IPS DF 6.9 (cell line): ENCODE results near the gene CNGA4.

Source experiments
- DNase-seq: peaks from one replicate; pipeline ENCODE4 v3.0.0-alpha.2; 2013; ENCODE audit warnings: low read depth, low spot score
- H3K27ac ChIP-seq: one replicate; pipeline ENCODE4 v1.5.1; 2013; ENCODE audit warnings: low read length, control low read depth
- H3K27me3 ChIP-seq: 2 replicates; pipeline ENCODE4 v1.6.1; 2013; ENCODE audit warnings: mild to moderate bottlenecking, low read length; ENCODE audit not compliant: control insufficient read depth, insufficient read depth
- H3K36me3 ChIP-seq: 2 replicates; pipeline ENCODE4 v1.6.1; 2013; ENCODE audit warnings: low read length; ENCODE audit not compliant: control insufficient read depth, insufficient read depth
- H3K4me1 ChIP-seq: 2 replicates; pipeline ENCODE4 v1.6.1; 2013; ENCODE audit warnings: low read length; ENCODE audit not compliant: control insufficient read depth, insufficient read depth
- H3K4me3 ChIP-seq: 2 replicates; pipeline ENCODE4 v1.5.1; 2013; ENCODE audit warnings: mild to moderate bottlenecking, low read length
- H3K9me3 ChIP-seq: 2 replicates; pipeline ENCODE4 v1.6.1; 2013; ENCODE audit warnings: low read length, inconsistent platforms; ENCODE audit not compliant: control insufficient read depth, insufficient read depth
- WGBS: extraction: QIAGEN DNeasy Blood & Tissue Kit; methylation state at CpG from one replicate; pipeline ENCODE4 v1.1.7; 2013; ENCODE audit warnings: mixed read lengths, missing lambda C conversion rate; ENCODE audit not compliant: insufficient read length, insufficient coverage; 5-methylcytosine and 5-hydroxymethylcytosine counted together

Gene CNGA4

DNA sequence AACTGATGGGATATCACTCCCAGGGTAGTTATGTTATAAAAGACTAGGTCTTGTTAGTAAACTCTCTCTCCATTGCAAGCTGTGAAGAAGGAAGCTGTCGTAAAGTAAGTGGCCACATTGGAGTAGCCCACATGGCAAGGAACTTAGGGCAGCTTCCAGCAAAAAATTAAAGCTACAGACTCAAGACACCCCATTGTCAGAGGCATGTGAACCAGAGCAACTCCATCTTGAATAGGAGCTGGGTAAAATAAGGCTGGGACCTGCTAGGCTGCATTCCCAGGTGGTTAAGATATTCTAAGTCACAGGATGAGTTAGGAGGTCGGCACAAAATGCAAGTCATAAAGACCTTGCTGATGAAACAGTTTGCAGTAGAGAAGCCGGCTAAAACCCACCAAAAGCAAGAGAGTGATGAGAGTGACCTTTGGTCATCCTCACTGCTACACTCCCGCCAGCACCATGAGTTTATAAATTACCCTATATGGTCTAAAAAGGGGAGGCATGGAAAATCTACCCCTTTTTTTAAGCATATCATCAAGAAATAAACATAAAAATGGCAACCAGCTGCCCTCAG, 44.6 kb downstream of the CNGA4 start:
- H3K4me3 ChIP-seq, result no peak overlapping the region
- no peaks in the 10 kb centered on the region for H3K36me3 ChIP-seq
- WGBS, result no CpG with 5 or more reads among the region's 4 CpGs
- no peaks in the 10 kb centered on the region for H3K4me1 ChIP-seq
- H3K27ac ChIP-seq, result no peak overlapping the region
- H3K27me3 ChIP-seq, result peaks cover 30% of the 10 kb centered on the region
- no peaks in the 10 kb centered on the region for H3K9me3 ChIP-seq
- no peak for DNase-seq

DNA sequence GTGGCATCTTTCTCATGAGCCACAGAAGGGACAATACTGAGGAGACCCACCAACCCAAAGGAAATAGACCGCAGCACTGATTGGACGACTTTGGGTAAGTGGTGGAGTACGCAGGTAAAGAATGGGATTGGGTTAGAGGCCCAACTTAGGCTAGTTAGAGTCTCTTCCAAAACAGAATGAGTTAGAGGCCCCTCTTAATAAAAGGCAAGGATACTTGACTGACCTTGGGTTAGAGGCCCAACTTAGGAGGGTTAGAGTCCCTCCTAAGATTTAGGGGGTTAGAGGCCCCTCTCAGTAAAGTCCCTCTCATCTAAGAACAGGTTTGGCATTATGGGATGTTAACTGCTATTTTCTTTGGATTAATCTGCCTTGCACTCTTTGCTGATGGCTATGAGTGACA, 45.4 kb downstream of the CNGA4 start:
- Histone ChIP-seq H3K36me3 (no peaks in the 10 kb centered on the region), H3K9me3 (no peaks in the 10 kb centered on the region), H3K4me1 (peaks cover 2% of the 10 kb centered on the region; the same call in 1 of the 2 replicates), H3K27ac (no peak overlapping the region), H3K27me3 (peaks cover 28% of the 10 kb centered on the region), H3K4me3 (no peak overlapping the region)
- no CpG with 5 or more reads among the region's 3 CpGs for WGBS
- no peak for DNase-seq

DNA sequence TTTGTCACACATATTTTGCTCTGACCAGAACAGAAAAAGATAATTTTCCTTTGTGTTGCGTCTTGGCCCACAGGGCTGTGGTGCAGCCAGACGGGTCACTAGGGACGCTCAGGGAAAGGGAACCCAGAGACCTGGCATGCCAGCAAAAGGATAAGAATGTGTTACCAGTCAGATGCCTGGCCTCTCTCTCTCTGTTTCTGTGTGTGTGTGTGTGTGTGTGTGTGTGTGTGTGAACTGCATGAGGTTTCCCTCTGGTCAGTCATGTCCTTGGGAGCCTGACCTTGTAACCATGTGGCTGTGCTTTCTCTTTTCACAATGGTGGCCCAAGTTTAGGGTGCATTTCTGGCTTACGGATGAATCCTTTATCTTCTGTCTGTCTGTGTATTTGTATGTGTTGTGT, 46.1 kb downstream of the CNGA4 start:
- no peaks in the 10 kb centered on the region for H3K9me3 ChIP-seq
- H3K27me3 ChIP-seq, result peaks cover 31% of the 10 kb centered on the region
- H3K4me1 ChIP-seq, result peaks cover 2% of the 10 kb centered on the region; the same call in 1 of the 2 replicates
- no CpG with 5 or more reads among the region's 4 CpGs for whole genome bisulfite sequencing
- no peaks in the 10 kb centered on the region for H3K36me3 ChIP-seq
- H3K4me3 ChIP-seq, result no peak overlapping the region
- no peak overlapping the region for H3K27ac ChIP-seq
- DNase-seq, result no peak
